Inflammatory macrophage treated with lipopolysaccharide for 4 hours (primary cell): ENCODE results near the gene WDFY3.
A peak's percentile ranks its signal among the peaks of the same experiment; 100 is the strongest.
"Not testable (repeated sequence)": the region's sequence is repeated elsewhere in the genome, so short reads cannot be mapped to it uniquely, and the experiment has no call there.

Experiments used
- DNase-seq: peaks from one replicate; pipeline ENCODE4 v3.0.0-alpha.2; 2020

The WDFY3 gene

DNA sequence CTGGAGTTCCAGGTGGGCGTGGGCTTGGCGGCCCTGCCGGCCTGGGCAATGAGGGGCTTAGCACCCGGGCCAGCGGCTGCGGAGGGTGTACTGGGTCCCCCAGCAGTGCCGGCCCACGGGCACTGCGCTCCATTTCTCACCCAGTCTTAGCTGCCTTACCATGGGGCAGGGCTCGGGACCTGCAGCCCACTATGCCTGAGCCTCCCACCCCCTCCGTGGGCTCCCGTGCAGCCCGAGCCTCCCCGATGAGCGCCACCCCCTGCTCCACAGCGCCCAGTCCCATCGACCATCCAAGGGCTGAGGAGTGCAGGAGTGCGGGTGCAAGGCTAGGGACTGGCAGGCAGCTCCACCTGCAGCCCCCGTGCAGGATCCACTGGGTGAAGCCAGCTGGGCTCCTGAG, 301.7 kb downstream of the WDFY3 start:
- not testable (repeated sequence) for DNase-seq

DNA sequence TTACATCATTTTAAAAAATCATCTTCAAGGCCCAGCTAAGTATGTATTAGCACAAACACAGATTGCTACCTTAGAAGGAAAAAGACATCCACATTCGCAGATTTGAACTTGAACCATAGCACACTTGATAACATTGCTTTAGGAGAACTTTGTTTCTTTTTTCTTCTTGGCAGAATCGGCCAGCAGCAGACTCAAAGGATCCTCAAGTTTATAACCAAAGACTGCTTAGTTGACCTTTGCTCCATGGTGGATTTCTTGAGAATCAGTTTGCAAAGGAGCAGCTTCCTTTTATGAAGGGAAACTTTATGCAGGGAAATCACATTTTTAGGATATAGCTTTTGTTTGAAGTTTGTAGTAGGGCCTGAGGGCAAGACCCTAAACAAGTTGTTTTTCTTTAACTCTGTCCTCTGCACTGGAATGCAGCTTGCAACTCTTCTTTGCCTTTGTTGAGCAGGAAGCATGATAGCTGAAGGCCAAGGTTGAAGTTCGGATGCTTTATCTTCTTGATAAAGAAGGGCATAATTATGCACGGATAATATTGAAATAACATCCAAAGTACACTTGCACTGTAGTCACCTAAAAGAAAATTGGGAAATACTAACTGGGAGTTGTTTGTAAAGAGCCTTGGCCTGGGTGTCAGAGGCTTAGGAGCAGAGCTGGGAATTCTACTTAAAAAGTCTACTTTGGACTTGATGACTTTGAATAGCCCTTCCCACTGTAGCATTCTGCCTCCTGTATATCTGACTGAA, 305.1 kb downstream of the WDFY3 start:
- no peak for DNase-seq

DNA sequence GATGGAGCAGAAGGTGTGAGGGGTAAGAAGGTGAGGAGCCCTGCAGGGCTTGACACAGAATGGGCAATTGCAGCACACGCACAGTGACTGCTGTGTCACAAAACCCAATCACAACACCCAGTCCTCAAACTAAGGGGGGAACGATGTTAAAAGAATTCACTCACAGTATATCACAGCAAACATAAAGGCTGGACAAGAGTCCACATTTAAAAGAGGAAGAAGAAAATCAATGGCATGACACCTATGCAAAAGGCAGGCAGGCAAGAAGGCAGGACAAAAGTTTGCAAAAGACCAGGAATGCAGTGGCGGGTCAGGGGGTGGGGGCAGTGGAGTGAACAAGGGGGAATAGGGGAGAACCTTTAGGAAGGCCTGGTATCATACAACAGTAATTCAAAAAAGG, 305.9 kb downstream of the WDFY3 start:
- DNase-seq: no peak

DNA sequence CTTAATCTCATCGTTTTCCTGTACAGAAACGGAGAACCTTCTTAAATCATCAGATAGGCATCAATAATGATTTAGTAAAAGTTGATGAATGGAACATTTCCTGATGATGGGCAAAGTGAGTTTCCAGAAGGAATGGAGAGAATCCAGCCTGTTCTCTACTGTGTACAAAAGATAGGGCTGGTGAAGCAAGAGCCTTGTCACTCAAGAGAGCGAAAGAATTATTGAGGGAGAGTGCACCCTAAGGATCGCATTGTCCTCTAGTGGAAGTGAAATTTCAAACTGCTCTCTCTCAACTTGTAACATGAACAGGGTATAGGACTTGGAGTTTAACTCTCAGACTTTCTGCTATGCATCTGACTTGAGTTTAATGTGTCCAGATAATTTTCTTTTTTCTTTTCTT, 314.0 kb downstream of the WDFY3 start:
- no peak for DNase-seq

DNA sequence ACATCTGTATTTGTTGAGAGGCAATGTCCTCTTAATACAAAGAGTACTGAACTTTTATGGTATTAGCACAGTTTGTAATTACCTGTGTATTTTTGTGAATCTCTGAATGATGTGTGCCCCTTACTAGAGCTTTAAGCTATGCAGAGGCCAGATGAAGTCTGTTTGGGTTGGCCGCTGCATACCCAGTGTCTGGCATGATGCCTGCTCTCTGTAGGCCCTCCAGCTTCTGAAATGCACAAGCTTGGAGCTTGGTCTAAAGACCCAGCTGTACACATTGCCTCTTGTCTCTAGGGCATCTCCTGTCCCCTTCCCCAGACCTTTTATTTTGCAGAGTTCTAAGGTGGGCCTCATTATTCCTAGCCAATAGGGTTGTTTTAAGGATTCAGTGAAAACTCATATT, 315.0 kb downstream of the WDFY3 start:
- DNase-seq: no peak

DNA sequence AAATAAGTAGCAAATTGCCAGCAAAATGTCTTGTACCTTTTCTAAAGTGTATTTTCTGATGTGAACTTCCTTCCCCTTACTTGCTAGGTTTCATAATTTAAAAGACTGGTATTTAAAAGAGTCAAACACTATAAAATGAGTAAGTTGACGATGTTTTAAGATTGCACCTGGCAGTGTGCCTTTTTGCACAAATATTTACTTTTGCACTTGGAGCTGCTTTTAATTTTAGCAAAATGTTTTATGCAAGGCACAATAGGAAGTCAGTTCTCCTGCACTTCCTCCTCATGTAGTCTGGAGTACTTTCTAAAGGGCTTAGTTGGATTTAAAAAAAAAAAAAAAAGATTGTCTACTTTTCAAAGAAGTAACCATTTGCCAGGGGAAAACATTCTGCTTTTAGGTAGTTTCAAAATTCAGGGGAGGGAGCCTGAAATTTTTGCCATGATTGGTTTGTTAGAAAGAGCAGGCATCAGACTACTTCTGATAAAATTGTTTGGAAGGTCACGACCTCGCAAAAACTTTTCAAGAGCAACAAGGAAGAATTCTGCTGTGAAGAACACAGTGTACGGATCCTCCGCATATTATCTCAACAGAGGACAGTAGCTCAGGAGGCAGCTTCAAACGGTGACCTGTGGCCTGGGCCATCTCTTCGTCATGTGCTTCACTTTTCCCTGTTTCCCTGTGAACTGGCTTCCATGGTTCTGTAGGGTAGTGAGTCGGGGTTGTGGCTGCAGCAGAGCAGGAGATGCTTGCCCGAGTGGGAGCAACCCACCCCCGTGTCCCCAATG, 317.4 kb downstream of the WDFY3 start:
- peak; percentile 1 for DNase-seq

DNA sequence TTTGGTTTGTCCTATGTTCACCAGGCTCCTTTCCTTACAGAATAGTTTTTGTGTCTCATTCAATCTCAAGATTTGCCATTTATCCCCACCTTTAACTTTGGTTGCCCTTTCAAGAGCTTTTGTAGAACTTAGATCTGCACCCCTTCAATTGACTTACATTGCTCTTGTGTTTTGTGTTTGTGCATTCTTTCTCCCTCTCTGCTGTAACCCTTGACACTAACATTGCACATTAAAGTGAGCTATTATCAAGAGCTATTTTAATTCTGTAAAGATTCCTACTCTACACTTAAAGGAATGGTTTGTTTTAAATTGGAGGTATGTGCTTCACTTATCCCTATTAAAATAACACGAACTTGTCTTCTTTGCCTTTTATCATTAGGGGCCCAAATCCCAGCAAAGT, 318.3 kb downstream of the WDFY3 start:
- no peak for DNase-seq

DNA sequence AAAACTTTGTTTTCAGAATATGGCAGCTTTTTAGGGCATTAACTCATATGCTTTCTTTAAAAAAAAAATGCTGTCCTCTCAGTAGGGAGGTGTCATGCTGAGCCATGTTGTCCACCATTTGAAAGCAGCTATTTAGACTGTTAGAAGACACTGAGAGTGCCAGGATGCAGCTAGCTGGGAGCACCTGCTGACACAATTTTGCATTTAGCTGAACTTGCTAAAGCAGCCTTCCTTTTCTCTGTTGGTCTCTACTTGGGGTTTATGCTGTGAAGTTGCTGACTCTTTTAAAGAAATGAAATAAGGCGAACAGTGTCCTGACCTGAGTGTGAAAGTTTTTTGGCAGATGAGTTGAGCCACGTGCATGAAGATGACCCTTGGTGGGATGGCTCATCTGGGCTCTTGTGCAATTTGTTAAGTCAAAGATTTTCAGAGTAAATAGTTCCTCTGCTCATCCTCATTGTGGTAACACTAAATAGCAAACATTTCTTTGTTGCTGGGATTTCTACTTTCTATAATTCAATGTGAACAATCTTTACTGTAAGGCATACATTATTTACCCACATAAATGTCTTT, 319.1 kb downstream of the WDFY3 start:
- DNase-seq: no peak

DNA sequence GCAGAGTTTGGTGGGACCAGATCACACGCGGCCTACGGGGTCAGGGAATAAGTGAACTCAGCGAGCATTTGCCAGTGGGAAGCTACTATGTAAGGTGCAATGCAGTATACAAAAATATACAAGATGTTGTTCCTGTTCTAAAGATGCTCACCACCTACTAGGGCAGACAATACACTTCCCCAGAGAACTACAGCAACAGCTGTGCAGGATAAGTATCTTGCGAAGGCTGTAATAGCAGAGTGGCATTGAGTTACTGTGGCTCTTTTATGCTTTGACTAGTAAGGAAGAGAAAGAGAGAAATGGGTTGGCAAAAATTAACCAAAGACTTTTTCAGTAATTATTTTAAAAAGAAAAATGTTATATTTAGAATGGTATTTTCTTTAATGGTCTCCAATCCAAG, 322.4 kb downstream of the WDFY3 start:
- DNase-seq: no peak

DNA sequence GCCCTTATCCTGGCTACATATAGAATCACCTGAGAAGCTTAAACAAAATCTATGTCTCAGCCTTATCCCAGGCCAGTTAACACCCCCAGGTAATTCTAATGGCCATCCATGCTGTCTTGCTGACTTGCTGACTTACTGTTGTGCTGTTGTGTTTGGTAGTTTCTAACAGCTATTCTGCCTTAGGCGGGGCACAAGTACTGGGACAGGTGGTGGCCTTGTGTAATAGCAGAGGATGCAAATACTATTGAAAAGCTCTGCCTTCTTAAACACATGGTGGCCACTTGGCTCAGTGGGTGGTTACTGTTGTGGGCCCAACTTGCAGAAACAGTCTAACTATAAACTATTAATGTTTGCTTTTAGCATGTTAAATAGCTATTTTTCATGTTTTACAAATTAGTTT, 327.3 kb downstream of the WDFY3 start:
- DNase-seq: no peak

DNA sequence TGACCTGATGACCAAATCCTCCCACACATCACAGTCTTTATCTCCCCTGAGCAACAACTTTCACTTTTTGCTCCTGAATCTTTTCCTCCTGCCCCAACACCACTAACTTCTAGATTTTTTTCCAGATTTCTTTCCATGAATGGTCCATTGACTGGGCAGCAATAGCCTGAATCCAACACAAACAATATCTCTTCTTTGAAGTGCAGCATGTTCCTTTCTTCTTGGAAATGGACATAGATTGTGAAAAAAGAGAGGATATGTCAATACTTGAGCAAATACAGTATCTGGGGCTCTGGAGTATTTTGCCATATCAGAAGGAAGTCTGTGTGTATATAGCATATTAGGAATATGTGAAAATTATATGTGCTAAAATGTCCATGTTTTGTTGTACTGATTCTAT, 328.4 kb downstream of the WDFY3 start:
- DNase-seq: no peak

DNA sequence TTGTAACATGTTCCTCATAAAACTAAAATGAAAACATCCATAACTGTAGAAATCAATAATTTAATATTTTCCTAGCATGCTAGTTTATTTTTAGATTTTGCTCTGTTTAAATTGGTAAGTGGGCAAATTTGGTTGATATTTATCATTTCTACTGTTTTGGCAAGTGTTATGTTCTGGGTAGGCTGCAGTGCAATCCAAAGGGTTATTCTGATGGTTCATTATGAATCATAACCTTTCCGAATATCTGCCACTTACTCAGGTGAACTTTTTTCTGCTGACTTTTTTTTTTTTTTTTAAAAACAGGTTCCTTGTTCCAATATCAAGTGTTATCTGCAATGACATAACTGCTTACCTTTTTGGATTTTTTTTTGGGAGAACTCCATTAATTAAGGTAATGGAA, 331.5 kb downstream of the WDFY3 start:
- DNase-seq: no peak

DNA sequence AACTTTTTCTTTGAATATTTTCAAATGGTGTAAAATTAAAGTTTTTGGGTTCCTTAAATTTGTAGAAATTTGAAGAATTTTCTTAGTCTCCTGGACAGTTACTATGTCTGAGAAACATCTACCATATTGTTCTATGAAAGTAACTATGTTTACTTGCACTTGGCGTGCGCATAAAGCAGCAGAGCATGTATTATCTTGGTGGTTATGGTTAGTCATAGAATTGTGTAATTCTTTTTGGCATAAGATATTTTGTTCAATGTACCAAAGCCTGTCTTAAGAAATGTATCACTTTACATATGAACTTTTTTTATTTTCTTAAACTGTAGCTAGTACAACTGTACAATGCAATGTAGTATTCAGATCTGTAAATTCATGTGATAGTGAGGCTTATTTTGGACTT, 334.4 kb downstream of the WDFY3 start:
- no peak for DNase-seq

DNA sequence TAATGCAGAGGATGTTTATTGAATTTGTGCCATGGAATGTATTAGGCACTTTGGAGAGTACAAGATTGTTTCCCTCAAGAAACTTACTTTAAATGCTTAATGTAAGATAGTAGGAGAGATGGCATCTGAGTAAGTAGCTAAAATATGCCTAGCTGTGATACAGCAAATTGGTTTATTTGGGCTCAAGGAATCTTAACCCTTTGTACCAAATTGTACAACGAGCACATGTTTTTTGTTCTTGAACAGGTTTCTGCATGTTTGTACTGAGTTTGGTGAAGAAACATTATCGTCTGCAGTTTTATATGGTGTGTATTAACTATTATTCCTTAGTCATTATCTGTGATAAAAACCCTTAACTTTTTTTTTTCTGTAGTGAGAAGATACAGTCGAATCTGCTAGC, 334.9 kb downstream of the WDFY3 start:
- no peak for DNase-seq

DNA sequence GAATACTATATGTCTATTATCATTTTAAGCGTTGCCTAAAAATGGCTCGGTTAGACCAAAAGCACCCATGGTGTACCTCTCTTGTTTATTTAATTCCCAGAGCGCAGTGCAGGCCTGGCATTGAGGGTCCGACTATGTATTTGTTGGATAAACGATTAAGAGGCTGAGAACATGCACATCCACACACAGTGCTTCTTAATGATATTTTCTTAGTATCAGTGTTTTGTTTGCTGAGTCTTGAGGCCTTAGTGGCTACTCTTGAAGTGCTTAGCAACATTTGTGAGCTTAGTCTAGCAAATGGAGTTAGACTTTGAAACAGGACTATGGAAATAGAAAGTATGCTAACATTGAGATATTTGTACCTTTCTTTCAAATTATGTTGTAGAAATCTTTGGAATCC, 339.8 kb downstream of the WDFY3 start:
- DNase-seq: no peak

DNA sequence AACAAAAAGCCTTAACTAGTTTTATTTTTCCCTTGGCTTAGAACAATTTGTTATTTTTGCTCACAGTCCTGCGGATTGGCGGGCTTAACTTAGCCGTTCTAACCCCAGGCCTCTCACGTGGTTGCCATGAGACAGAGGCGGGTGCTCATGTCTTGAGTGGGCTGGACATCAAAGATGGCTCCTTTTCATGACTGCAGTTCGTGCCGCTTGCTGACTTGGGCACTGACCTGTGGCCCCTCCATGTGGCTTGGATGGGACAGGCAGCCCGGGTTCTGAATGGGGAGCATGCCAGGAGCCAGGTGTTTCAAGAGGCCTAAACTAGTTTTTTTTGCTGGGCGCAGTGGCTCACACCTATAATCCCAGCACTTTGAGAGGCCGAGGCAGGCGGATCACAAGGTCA, 342.8 kb downstream of the WDFY3 start:
- no peak for DNase-seq

DNA sequence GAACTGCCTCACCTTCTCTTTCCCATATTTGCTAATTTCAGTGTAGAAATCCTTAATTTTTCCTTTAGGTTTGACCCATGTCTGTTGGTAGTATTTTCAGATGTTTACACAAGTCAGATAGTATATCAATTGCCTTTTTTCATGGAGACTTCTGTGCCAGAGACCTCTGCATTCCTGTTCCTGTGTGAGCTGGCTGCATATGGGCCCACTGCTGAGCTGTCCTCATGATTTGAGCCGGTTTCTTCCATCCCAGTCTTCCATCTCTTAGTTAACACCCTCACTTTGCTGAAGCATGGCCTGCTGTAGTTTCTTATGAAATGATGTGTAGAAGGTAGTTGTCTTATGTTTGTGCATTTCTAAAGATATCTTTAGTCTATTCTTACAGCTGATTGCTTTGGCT, 343.5 kb downstream of the WDFY3 start:
- DNase-seq: no peak
